Neural cell (in vitro differentiated cells): ENCODE measurements around the gene HS3ST1. TPM values are rescaled to one million over a fixed set of nuclear protein-coding genes. Genes with fewer than 3 reads are reported as not detected.

Source experiments
- H2AFZ ChIP-seq: fragments of 200-600, 300-800 bp; sonication (generic), shearing (Covaris generic); 2 replicates; pipeline ENCODE4 v1.6.0; 2014; ENCODE audit warnings: low read depth, mild to moderate bottlenecking, antibody characterized with exemption, low read length, moderate library complexity
- H3F3A ChIP-seq: fragments of 200-600 bp; shearing (Covaris generic); 2 replicates; pipeline ENCODE4 v1.6.1; 2016; ENCODE audit warnings: mild to moderate bottlenecking, moderate library complexity, mixed read lengths, antibody characterized with exemption, low read length; ENCODE audit not compliant: insufficient read depth, poor library complexity, severe bottlenecking
- H3K27ac ChIP-seq: fragments of 200-600, 300-800 bp; sonication (generic), shearing (Covaris generic); 2 replicates; pipeline ENCODE4 v1.5.1; 2014; ENCODE audit warnings: mild to moderate bottlenecking, low read length, moderate library complexity
- H3K27me3 ChIP-seq: fragments of 300-800, 200-600 bp; sonication (generic), shearing (Covaris generic); 2 replicates; pipeline ENCODE4 v1.6.0; 2014; ENCODE audit warnings: mild to moderate bottlenecking, low read depth, low read length, moderate library complexity; ENCODE audit not compliant: insufficient read depth
- H3K36me3 ChIP-seq: fragments of 300-800, 200-600 bp; sonication (generic), shearing (Covaris generic); 2 replicates; pipeline ENCODE4 v1.5.1; 2014; ENCODE audit warnings: mild to moderate bottlenecking, antibody characterized with exemption, low read length, moderate library complexity; ENCODE audit not compliant: insufficient read depth
- H3K4me2 ChIP-seq: fragments of 300-800, 200-600 bp; sonication (generic), shearing (Covaris generic); 2 replicates; pipeline ENCODE4 v1.6.0; 2014; ENCODE audit warnings: mild to moderate bottlenecking, low read length
- H3K4me3 ChIP-seq: fragments of 300-800, 200-600 bp; sonication (generic), shearing (Covaris generic); 2 replicates; pipeline ENCODE4 v1.5.1; 2014; ENCODE audit warnings: mild to moderate bottlenecking, low read length, moderate library complexity
- H3K79me2 ChIP-seq: fragments of 200-600 bp; shearing (Covaris generic); replicated peaks from 2 replicates; pipeline ENCODE4 v1.6.0; 2014; ENCODE audit warnings: mild to moderate bottlenecking, low read length, moderate library complexity; ENCODE audit not compliant: insufficient read depth
- H3K9ac ChIP-seq: fragments of 300-800, 200-600 bp; sonication (generic), shearing (Covaris generic); 2 replicates; pipeline ENCODE4 v1.6.1; 2016; ENCODE audit warnings: mild to moderate bottlenecking, low read length, mixed read lengths
- H3K9me2 ChIP-seq: fragments of 200-600 bp; shearing (Covaris generic); 2 replicates; pipeline ENCODE4 v1.6.1; 2016; ENCODE audit warnings: mild to moderate bottlenecking, low read length, mixed read lengths; ENCODE audit not compliant: insufficient read depth
- H3K9me3 ChIP-seq: fragments of 200-600, 300-800 bp; sonication (generic), shearing (Covaris generic); 2 replicates; pipeline ENCODE4 v1.6.1; 2016; ENCODE audit warnings: mild to moderate bottlenecking, mixed run types, low read length, moderate library complexity, mixed read lengths
- H4K20me1 ChIP-seq: fragments of 200-600 bp; shearing (Covaris generic); 2 replicates; pipeline ENCODE4 v1.6.1; 2016; ENCODE audit warnings: mild to moderate bottlenecking, mixed run types; ENCODE audit not compliant: insufficient read depth
- EP300 ChIP-seq: fragments of 450-650 bp; conservative IDR thresholded peaks from 2 replicates; pipeline ENCODE4 v1.6.1; 2014; ENCODE audit warnings: antibody characterized with exemption, mild to moderate bottlenecking, moderate library complexity; ENCODE audit not compliant: poor library complexity, severe bottlenecking
- EZH2 ChIP-seq: fragments of 200-600, 300-800 bp; shearing (Covaris generic), sonication (generic); IDR thresholded peaks from 2 replicates; pipeline ENCODE4 v1.6.1; 2014; ENCODE audit warnings: antibody characterized with exemption, low read length, borderline replicate concordance, mild to moderate bottlenecking; ENCODE audit not compliant: insufficient read depth, poor library complexity, severe bottlenecking
- MXI1 ChIP-seq: fragments of 450-650 bp; conservative IDR thresholded peaks from 2 replicates; pipeline ENCODE4 v1.6.1; 2014; ENCODE audit warnings: antibody characterized with exemption, mild to moderate bottlenecking; ENCODE audit not compliant: poor library complexity, severe bottlenecking
- RAD21 ChIP-seq: fragments of 450-650 bp; conservative IDR thresholded peaks from 2 replicates; pipeline ENCODE4 v1.6.1; 2014; ENCODE audit warnings: antibody characterized with exemption, mild to moderate bottlenecking, moderate library complexity
- REST ChIP-seq: IDR thresholded peaks from 2 replicates; pipeline ENCODE4 v1.6.1; 2012; ENCODE audit warnings: borderline replicate concordance
- polyA plus RNA-seq: library from polyadenylated mRNA; depleted of rRNA; stranded (reverse); fragments of >200 nt; gene quantifications from 2 replicates; pipeline ENCODE4 v1.2.3, GENCODE V29; 2014

Gene HS3ST1
- polyA plus RNA-seq, 1 donor from 2014 or later = 0.35 TPM

GRCh38 chr4:11428899-11429698, 405 bp upstream of the HS3ST1 start (continued):
- TF ChIP-seq MXI1 = peak; percentile 52
- TF ChIP-seq RAD21 = peak; percentile 68
- TF ChIP-seq EP300 = no peak

- no peak overlapping the region for H3K27ac ChIP-seq
- no peaks in the 10 kb centered on the region for H3K9me3 ChIP-seq
- TF ChIP-seq EP300 (no peak), EZH2 (peak; percentile 32)
- H2AFZ ChIP-seq = peak overlapping the region; percentile 17
- H3K36me3 ChIP-seq = no peaks in the 10 kb centered on the region
- H4K20me1 ChIP-seq = no peaks in the 10 kb centered on the region
- peak overlapping the region; percentile 58 for H3K4me2 ChIP-seq
- H3K9me2 ChIP-seq = no peaks in the 10 kb centered on the region
- peak overlapping the region; percentile 81 for H3K4me3 ChIP-seq
- peaks cover 54% of the 10 kb centered on the region for H3K27me3 ChIP-seq
- no peaks in the 10 kb centered on the region for H3K79me2 ChIP-seq
- peak overlapping the region; percentile 53 for H3K9ac ChIP-seq
- no peaks in the 10 kb centered on the region for H3F3A ChIP-seq
Measured at GRCh38 chr4:11427121-11427996, 1.3 kb downstream of the HS3ST1 start.

DNA sequence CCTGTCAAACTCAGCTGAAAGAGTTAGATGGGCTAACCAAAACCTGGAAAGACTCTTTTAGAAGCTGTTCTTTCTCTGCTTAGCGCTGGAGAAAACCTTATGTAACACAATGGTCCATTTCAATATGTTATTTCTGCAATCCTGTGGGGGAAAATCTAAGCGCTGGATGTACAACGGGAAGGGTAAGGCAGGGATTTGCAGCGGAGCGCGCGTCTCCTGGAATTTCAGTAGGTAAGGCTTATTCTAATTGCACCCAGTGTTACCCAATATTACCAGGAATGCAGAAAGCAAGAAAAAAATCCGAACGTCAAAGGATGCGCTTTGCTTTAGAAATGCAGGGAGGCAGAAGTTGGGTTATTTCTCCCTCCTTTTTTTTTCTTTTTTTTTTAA, 2.0 kb downstream of the HS3ST1 start:
- Histone ChIP-seq H3K27me3 (peaks cover 54% of the 10 kb centered on the region), H3K27ac (no peak overlapping the region), H3K9ac (peak overlapping the region; percentile 53), H3F3A (no peaks in the 10 kb centered on the region), H3K4me2 (peak overlapping the region; percentile 29), H2AFZ (no peak overlapping the region), H3K79me2 (no peaks in the 10 kb centered on the region), H3K36me3 (no peaks in the 10 kb centered on the region), H4K20me1 (no peaks in the 10 kb centered on the region), H3K9me2 (no peaks in the 10 kb centered on the region), H3K4me3 (peak overlapping the region; percentile 81), H3K9me3 (no peaks in the 10 kb centered on the region)
- TF ChIP-seq REST = peak; percentile 14
- TF ChIP-seq MXI1 = no peak
